GM21723 (cell line): ENCODE measurements around the gene SSR1.
A peak's percentile ranks its signal among the peaks of the same experiment; 100 is the strongest.
"Not testable (repeated sequence)": the region's sequence is repeated elsewhere in the genome, so short reads cannot be mapped to it uniquely, and the experiment has no call there.

Experiments used
- ATAC-seq: cut with Tn5 transposase; IDR thresholded peaks from one replicate; pipeline ENCODE4 v1.9.1; 2021; ENCODE audit warnings: mild to moderate bottlenecking, moderate library complexity; ENCODE audit not compliant: unreplicated experiment

Gene SSR1

GRCh38 chr6:7312616-7313504, at the start of gene SSR1:
Gene SSR1 (minus strand): TSS chr6:7313199. CDS start chr6:7313120, 79 bp downstream.
- peak; percentile 98 for ATAC-seq

GRCh38 chr6:7351916-7352315, 38.9 kb upstream of the SSR1 start:
- not testable (repeated sequence) for ATAC-seq

GRCh38 chr6:7350591-7350990, 37.6 kb upstream of the SSR1 start:
- not testable (repeated sequence) for ATAC-seq

GRCh38 chr6:7347551-7347997, 34.6 kb upstream of the SSR1 start:
- not testable (repeated sequence) for ATAC-seq

GRCh38 chr6:7344773-7345450, 31.9 kb upstream of the SSR1 start:
- ATAC-seq = not testable (repeated sequence)

GRCh38 chr6:7343546-7344475, 30.8 kb upstream of the SSR1 start:
- ATAC-seq = no peak

GRCh38 chr6:7341989-7342742, 29.2 kb upstream of the SSR1 start:
- ATAC-seq = no peak

- ATAC-seq = no peak
These were observed 28.3 kb upstream of the SSR1 start for GRCh38 chr6:7341271-7341670.

- ATAC-seq = not testable (repeated sequence)
These were observed 26.2 kb upstream of the SSR1 start for GRCh38 chr6:7339007-7339732.

- no peak for ATAC-seq
These were observed 25.0 kb upstream of the SSR1 start for GRCh38 chr6:7338031-7338430.

GRCh38 chr6:7335519-7335918, 22.5 kb upstream of the SSR1 start:
- ATAC-seq = no peak

GRCh38 chr6:7334685-7335084, 21.7 kb upstream of the SSR1 start:
- no peak for ATAC-seq

GRCh38 chr6:7332090-7332745, 19.2 kb upstream of the SSR1 start:
- ATAC-seq = no peak

GRCh38 chr6:7331452-7331851, 18.5 kb upstream of the SSR1 start:
- ATAC-seq = no peak

- ATAC-seq = no peak
These were observed 15.2 kb upstream of the SSR1 start for GRCh38 chr6:7328243-7328642.

GRCh38 chr6:7325750-7326149, 12.8 kb upstream of the SSR1 start:
- no peak for ATAC-seq

- peak; percentile 90 for ATAC-seq
These were observed 11.5 kb upstream of the SSR1 start for GRCh38 chr6:7324520-7324919.

- no peak for ATAC-seq
These were observed 10.1 kb upstream of the SSR1 start for GRCh38 chr6:7323074-7323473.

GRCh38 chr6:7321866-7322265, 8.9 kb upstream of the SSR1 start:
- ATAC-seq = not testable (repeated sequence)
